GM12873 (cell line): Measurements from ENCODE around the gene TTC34.

Source experiments
- CTCF ChIP-seq: IDR thresholded peaks from 2 replicates; pipeline ENCODE4 v1.5.1; 2012; ENCODE audit warnings: low read depth, mild to moderate bottlenecking, moderate library complexity, low read length, control low read depth; ENCODE audit not compliant: insufficient read depth; ENCODE audit errors: missing control alignments

The TTC34 gene

GRCh38 chr1:2623571-2624337, 177.7 kb downstream of the TTC34 start:
- TF ChIP-seq CTCF, result no peak

GRCh38 chr1:2617971-2618470, 183.5 kb downstream of the TTC34 start:
- no peak for TF ChIP-seq CTCF

GRCh38 chr1:2614145-2614544, 187.3 kb downstream of the TTC34 start:
- TF ChIP-seq CTCF, result no peak

- TF ChIP-seq CTCF, result no peak
Observed at GRCh38 chr1:2612591-2613365, 188.7 kb downstream of the TTC34 start.

GRCh38 chr1:2611621-2612437, 189.7 kb downstream of the TTC34 start:
- TF ChIP-seq CTCF, result no peak

GRCh38 chr1:2611031-2611501, 190.4 kb downstream of the TTC34 start:
- no peak for TF ChIP-seq CTCF
